ENCODE data around the gene TSPAN4. TPM values are rescaled to one million over a fixed set of nuclear protein-coding genes. Genes with fewer than 3 reads are reported as not detected.

The TSPAN4 gene
- total RNA-seq, 4 donors from 2014 or later = 14.4 to 34.8 (median 21.5) TPM

DNA sequence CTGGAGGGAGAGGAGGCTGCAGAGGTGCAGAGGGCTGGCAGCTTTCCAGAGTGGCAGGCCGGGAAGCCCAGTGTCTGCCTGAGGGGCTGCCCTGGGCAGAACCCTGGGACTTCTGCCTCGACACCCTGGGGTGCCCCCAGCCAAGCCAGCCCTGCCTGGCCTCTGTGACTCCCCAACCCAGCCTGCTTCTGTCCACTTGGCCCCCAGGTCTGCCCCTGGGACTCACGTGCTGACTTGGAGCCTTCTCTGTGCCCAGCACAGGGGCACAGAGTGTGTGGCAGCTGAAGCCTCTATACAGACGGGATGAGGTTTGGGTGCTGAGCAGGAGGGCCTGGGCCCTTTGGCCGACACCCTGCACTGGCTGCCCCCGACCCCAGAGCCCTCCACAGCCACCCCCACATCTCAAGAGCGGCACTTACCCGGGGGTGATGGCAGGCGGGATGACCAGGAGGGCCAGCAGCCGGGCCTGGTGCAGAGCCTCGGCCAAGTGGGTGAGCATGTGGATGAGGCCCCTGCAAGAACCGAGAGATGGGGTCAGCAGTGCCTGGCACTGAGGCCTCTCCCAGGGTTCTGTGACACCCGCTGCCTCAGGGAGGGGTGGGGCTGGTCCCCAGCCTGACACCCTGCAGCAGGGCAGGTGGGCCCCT is 50.5 kb downstream of the TSPAN4 start:
- in situ Hi-C loops (cut with MboI; ENCODE audit: low sequenced_read_pairs in 4 of 4) = no loop called here
- Histone ChIP-seq H3K4me3 (no peak overlapping the region), H3K27me3 (no peaks in the 10 kb centered on the region), H3K9me3 (no peaks in the 10 kb centered on the region), H3K36me3 (peaks cover 0 to 2% of the 10 kb centered on the region in 2 donors), H3K4me1 (peaks cover 0 to 5% of the 10 kb centered on the region in 2 donors), H3K27ac (no peak overlapping the region)
- DNase-seq (no peak), ATAC-seq (no peak)
- no peak for TF ChIP-seq POLR2A (IDR thresholded peaks at IDR 0.05)
- TF ChIP-seq, protein P1, sequence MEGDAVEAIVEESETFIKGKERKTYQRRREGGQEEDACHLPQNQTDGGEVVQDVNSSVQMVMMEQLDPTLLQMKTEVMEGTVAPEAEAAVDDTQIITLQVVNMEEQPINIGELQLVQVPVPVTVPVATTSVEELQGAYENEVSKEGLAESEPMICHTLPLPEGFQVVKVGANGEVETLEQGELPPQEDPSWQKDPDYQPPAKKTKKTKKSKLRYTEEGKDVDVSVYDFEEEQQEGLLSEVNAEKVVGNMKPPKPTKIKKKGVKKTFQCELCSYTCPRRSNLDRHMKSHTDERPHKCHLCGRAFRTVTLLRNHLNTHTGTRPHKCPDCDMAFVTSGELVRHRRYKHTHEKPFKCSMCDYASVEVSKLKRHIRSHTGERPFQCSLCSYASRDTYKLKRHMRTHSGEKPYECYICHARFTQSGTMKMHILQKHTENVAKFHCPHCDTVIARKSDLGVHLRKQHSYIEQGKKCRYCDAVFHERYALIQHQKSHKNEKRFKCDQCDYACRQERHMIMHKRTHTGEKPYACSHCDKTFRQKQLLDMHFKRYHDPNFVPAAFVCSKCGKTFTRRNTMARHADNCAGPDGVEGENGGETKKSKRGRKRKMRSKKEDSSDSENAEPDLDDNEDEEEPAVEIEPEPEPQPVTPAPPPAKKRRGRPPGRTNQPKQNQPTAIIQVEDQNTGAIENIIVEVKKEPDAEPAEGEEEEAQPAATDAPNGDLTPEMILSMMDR (IDR thresholded peaks at IDR 0.05 in 4 of 5, conservative IDR thresholded peaks at IDR 0.05 in 1 of 5) = no peak
- intact Hi-C loops (cut with DNase I; ENCODE audit: low total_unique reads) = no loop called here

- intact Hi-C loops (cut with DNase I; ENCODE audit: low total_unique reads) (no loop called here), in situ Hi-C loops (cut with MboI; ENCODE audit: low sequenced_read_pairs in 4 of 4) (no loop called here)
- Histone ChIP-seq H3K9me3 (no peaks in the 10 kb centered on the region), H3K27me3 (no peaks in the 10 kb centered on the region), H3K27ac (no peak overlapping the region), H3K36me3 (peaks cover 0 to 18% of the 10 kb centered on the region in 2 donors), H3K4me1 (peaks cover 0 to 2% of the 10 kb centered on the region in 2 donors), H3K4me3 (no peak overlapping the region)
- TF ChIP-seq POLR2A (IDR thresholded peaks at IDR 0.05) = no peak
- TF ChIP-seq, protein P1 (IDR thresholded peaks at IDR 0.05 in 4 of 5, conservative IDR thresholded peaks at IDR 0.05 in 1 of 5) = no peak
- DNase-seq (no peak), ATAC-seq (no peak)
Observed at GRCh38 chr11:894575-895201, 52.0 kb downstream of the TSPAN4 start.

GRCh38 chr11:895331-896110 is 52.9 kb downstream of the TSPAN4 start:
- Histone ChIP-seq H3K27me3 (no peaks in the 10 kb centered on the region), H3K4me1 (no peaks in the 10 kb centered on the region), H3K9me3 (no peaks in the 10 kb centered on the region), H3K4me3 (no peak overlapping the region), H3K27ac (no peak overlapping the region), H3K36me3 (peaks cover 0 to 26% of the 10 kb centered on the region in 2 donors)
- no peak for TF ChIP-seq POLR2A (IDR thresholded peaks at IDR 0.05)
- TF ChIP-seq, protein P1 (IDR thresholded peaks at IDR 0.05 in 4 of 5, conservative IDR thresholded peaks at IDR 0.05 in 1 of 5) = no peak
- intact Hi-C loops (cut with DNase I; ENCODE audit: low total_unique reads) = no loop called here
- no peak for DNase-seq
- in situ Hi-C loops (cut with MboI; ENCODE audit: low sequenced_read_pairs in 4 of 4) = no loop called here
- ATAC-seq = no peak

GRCh38 chr11:897253-898142 is 54.8 kb downstream of the TSPAN4 start:
- intact Hi-C loops (cut with DNase I; ENCODE audit: low total_unique reads) (no loop called here), in situ Hi-C loops (cut with MboI; ENCODE audit: low sequenced_read_pairs in 4 of 4) (no loop called here)
- Histone ChIP-seq H3K27me3 (no peaks in the 10 kb centered on the region), H3K36me3 (peaks cover 0 to 46% of the 10 kb centered on the region in 2 donors), H3K4me3 (no peak overlapping the region), H3K9me3 (no peaks in the 10 kb centered on the region), H3K27ac (no peak overlapping the region), H3K4me1 (no peaks in the 10 kb centered on the region)
- no peak for DNase-seq
- no peak for ATAC-seq
- TF ChIP-seq, protein P1 (IDR thresholded peaks at IDR 0.05 in 4 of 5, conservative IDR thresholded peaks at IDR 0.05 in 1 of 5) = no peak
- TF ChIP-seq POLR2A (IDR thresholded peaks at IDR 0.05) = no peak

Measured in gastrocnemius medialis (tissue), 4 donors.